Activated naive CD4-positive, alpha-beta T cell treated with anti-CD3 and anti-CD28 coated beads, Interleukin-2, amount 50 U/mL, for 24 hours (primary cell): ENCODE results near the gene HLA-DPA1.
"Not testable (repeated sequence)": the region's sequence is repeated elsewhere in the genome, so short reads cannot be mapped to it uniquely, and the experiment has no call there.

Experiments
- H3K27ac Mint-ChIP-seq: one replicate; pipeline ENCODE4 v1.8.0; 2021; ENCODE audit warnings: mild to moderate bottlenecking, mixed read lengths
- H3K27me3 Mint-ChIP-seq: one replicate; pipeline ENCODE4 v1.8.0; 2021; ENCODE audit warnings: mixed read lengths
- H3K36me3 Mint-ChIP-seq: one replicate; pipeline ENCODE4 v1.8.0; 2021; ENCODE audit warnings: mixed read lengths
- H3K4me1 Mint-ChIP-seq: one replicate; pipeline ENCODE4 v1.8.0; 2021; ENCODE audit warnings: mixed read lengths
- H3K4me3 Mint-ChIP-seq: one replicate; pipeline ENCODE4 v1.8.0; 2021; ENCODE audit warnings: mild to moderate bottlenecking, mixed read lengths
- H3K9me3 Mint-ChIP-seq: one replicate; pipeline ENCODE4 v1.8.0; 2021; ENCODE audit warnings: mixed read lengths

HLA-DPA1 gene

GRCh38 chr6:33103776-33104175, 30.3 kb upstream of the HLA-DPA1 start:
- Mint-ChIP-seq H3K27me3 (peaks cover 3% of the 10 kb centered on the region), H3K9me3 (peaks cover 19% of the 10 kb centered on the region), H3K36me3 (peaks cover 9% of the 10 kb centered on the region), H3K4me1 (no peaks in the 10 kb centered on the region), H3K27ac (no peak overlapping the region), H3K4me3 (no peak overlapping the region)

- not testable (repeated sequence) for H3K4me1 Mint-ChIP-seq, H3K36me3 Mint-ChIP-seq, H3K4me3 Mint-ChIP-seq, H3K27ac Mint-ChIP-seq
- H3K27me3 Mint-ChIP-seq: peaks cover 13% of the 10 kb centered on the region
- H3K9me3 Mint-ChIP-seq: peaks cover 34% of the 10 kb centered on the region
Measured at GRCh38 chr6:33101121-33101737, 27.8 kb upstream of the HLA-DPA1 start.

GRCh38 chr6:33095681-33096080, 22.2 kb upstream of the HLA-DPA1 start:
- Mint-ChIP-seq H3K27me3 (peaks cover 18% of the 10 kb centered on the region), H3K9me3 (peaks cover 25% of the 10 kb centered on the region), H3K36me3 (peaks cover 10% of the 10 kb centered on the region), H3K27ac (no peak overlapping the region), H3K4me1 (peaks cover 5% of the 10 kb centered on the region), H3K4me3 (no peak overlapping the region)

- no peak overlapping the region for H3K27ac Mint-ChIP-seq
- H3K27me3 Mint-ChIP-seq: peaks cover 18% of the 10 kb centered on the region
- peaks cover 5% of the 10 kb centered on the region for H3K4me1 Mint-ChIP-seq
- peaks cover 15% of the 10 kb centered on the region for H3K9me3 Mint-ChIP-seq
- no peak overlapping the region for H3K4me3 Mint-ChIP-seq
- H3K36me3 Mint-ChIP-seq: peaks cover 3% of the 10 kb centered on the region
Measured at GRCh38 chr6:33093855-33094254, 20.4 kb upstream of the HLA-DPA1 start.

- H3K9me3 Mint-ChIP-seq: peaks cover 1% of the 10 kb centered on the region
- peaks cover 2% of the 10 kb centered on the region for H3K36me3 Mint-ChIP-seq
- H3K27me3 Mint-ChIP-seq: peaks cover 11% of the 10 kb centered on the region
- no peak overlapping the region for H3K4me3 Mint-ChIP-seq
- H3K27ac Mint-ChIP-seq: no peak overlapping the region
- peaks cover 5% of the 10 kb centered on the region for H3K4me1 Mint-ChIP-seq
Measured at GRCh38 chr6:33092385-33092784, 18.9 kb upstream of the HLA-DPA1 start.

- H3K4me1 Mint-ChIP-seq: peaks cover 5% of the 10 kb centered on the region
- H3K27ac Mint-ChIP-seq: no peak overlapping the region
- H3K9me3 Mint-ChIP-seq: no peaks in the 10 kb centered on the region
- H3K4me3 Mint-ChIP-seq: no peak overlapping the region
- H3K27me3 Mint-ChIP-seq: peaks cover 10% of the 10 kb centered on the region
- H3K36me3 Mint-ChIP-seq: peaks cover 2% of the 10 kb centered on the region
Measured at GRCh38 chr6:33091957-33092356, 18.5 kb upstream of the HLA-DPA1 start.

- Mint-ChIP-seq H3K27ac (no peak overlapping the region), H3K36me3 (no peaks in the 10 kb centered on the region), H3K4me3 (no peak overlapping the region)
Measured at GRCh38 chr6:33088931-33089620, 15.6 kb upstream of the HLA-DPA1 start.

GRCh38 chr6:33088258-33088930, 14.9 kb upstream of the HLA-DPA1 start:
- Mint-ChIP-seq H3K36me3 (no peaks in the 10 kb centered on the region), H3K27ac (no peak overlapping the region), H3K4me3 (no peak overlapping the region), H3K9me3 (no peaks in the 10 kb centered on the region), H3K27me3 (peaks cover 2% of the 10 kb centered on the region), H3K4me1 (peaks cover 5% of the 10 kb centered on the region)

More at GRCh38 chr6:33088931-33089620, 15.6 kb upstream of the HLA-DPA1 start:
- Mint-ChIP-seq H3K9me3 (no peaks in the 10 kb centered on the region), H3K4me1 (peaks cover 5% of the 10 kb centered on the region), H3K27me3 (peaks cover 2% of the 10 kb centered on the region)

- H3K4me1 Mint-ChIP-seq: peaks cover 12% of the 10 kb centered on the region
- H3K36me3 Mint-ChIP-seq: no peaks in the 10 kb centered on the region
- H3K9me3 Mint-ChIP-seq: no peaks in the 10 kb centered on the region
- H3K27ac Mint-ChIP-seq: no peak overlapping the region
- peaks cover 3% of the 10 kb centered on the region for H3K27me3 Mint-ChIP-seq
- H3K4me3 Mint-ChIP-seq: no peak overlapping the region
Measured at GRCh38 chr6:33085627-33086026, 12.2 kb upstream of the HLA-DPA1 start.

- H3K9me3 Mint-ChIP-seq: no peaks in the 10 kb centered on the region
- no peaks in the 10 kb centered on the region for H3K36me3 Mint-ChIP-seq
- H3K27ac Mint-ChIP-seq: no peak overlapping the region
- H3K4me3 Mint-ChIP-seq: no peak overlapping the region
- H3K27me3 Mint-ChIP-seq: peaks cover 3% of the 10 kb centered on the region
- peaks cover 16% of the 10 kb centered on the region for H3K4me1 Mint-ChIP-seq
Measured at GRCh38 chr6:33082702-33083101, 9.3 kb upstream of the HLA-DPA1 start.

- peaks cover 26% of the 10 kb centered on the region for H3K4me1 Mint-ChIP-seq
- no peaks in the 10 kb centered on the region for H3K36me3 Mint-ChIP-seq
- H3K27ac Mint-ChIP-seq: peak overlapping the region; percentile 33
- peaks cover 3% of the 10 kb centered on the region for H3K27me3 Mint-ChIP-seq
- H3K9me3 Mint-ChIP-seq: no peaks in the 10 kb centered on the region
- no peak overlapping the region for H3K4me3 Mint-ChIP-seq
Measured at GRCh38 chr6:33081098-33081824, 7.8 kb upstream of the HLA-DPA1 start.

GRCh38 chr6:33080127-33081089, 7.0 kb upstream of the HLA-DPA1 start:
- Mint-ChIP-seq H3K9me3 (no peaks in the 10 kb centered on the region), H3K36me3 (no peaks in the 10 kb centered on the region), H3K27me3 (peaks cover 3% of the 10 kb centered on the region), H3K27ac (no peak overlapping the region), H3K4me1 (peaks cover 35% of the 10 kb centered on the region), H3K4me3 (peak overlapping the region; percentile 41)

- peaks cover 39% of the 10 kb centered on the region for H3K4me1 Mint-ChIP-seq
- H3K36me3 Mint-ChIP-seq: no peaks in the 10 kb centered on the region
- peaks cover 3% of the 10 kb centered on the region for H3K27me3 Mint-ChIP-seq
- no peaks in the 10 kb centered on the region for H3K9me3 Mint-ChIP-seq
- H3K4me3 Mint-ChIP-seq: no peak overlapping the region
- no peak overlapping the region for H3K27ac Mint-ChIP-seq
Measured at GRCh38 chr6:33079580-33079979, 6.1 kb upstream of the HLA-DPA1 start.

GRCh38 chr6:33078919-33079521, 5.6 kb upstream of the HLA-DPA1 start:
- peaks cover 3% of the 10 kb centered on the region for H3K27me3 Mint-ChIP-seq
- no peaks in the 10 kb centered on the region for H3K36me3 Mint-ChIP-seq
- no peak overlapping the region for H3K4me3 Mint-ChIP-seq
- H3K4me1 Mint-ChIP-seq: peaks cover 39% of the 10 kb centered on the region
- no peaks in the 10 kb centered on the region for H3K9me3 Mint-ChIP-seq
- H3K27ac Mint-ChIP-seq: no peak overlapping the region
